Metanephros (tissue), 1 donor: ENCODE results near the gene POP7. TPM values are rescaled to one million over a fixed set of nuclear protein-coding genes. Genes with fewer than 3 reads are reported as not detected.

ENCODE experiments used
- total RNA-seq: library from RNA; depleted of rRNA; stranded (reverse); fragments of >200 nt; gene quantifications from one replicate; pipeline ENCODE4 v1.2.3, GENCODE V29; 2014

The POP7 gene
- total RNA-seq: 46.1 TPM

GRCh38 chr7:100705753-100706671, at the start of gene POP7:
Gene POP7 (plus strand): TSS chr7:100706121. CDS start chr7:100706831, 710 bp downstream.

GRCh38 chr7:100673302-100673941, 32.5 kb upstream of the POP7 start, which contains the start of gene GNB2:
Gene GNB2 (plus strand): TSS chr7:100673740. CDS start chr7:100676266, 2,526 bp downstream.

GRCh38 chr7:100694098-100694745, 11.7 kb upstream of the POP7 start, which contains the start of gene GIGYF1:
Gene GIGYF1 (minus strand): TSS chr7:100694250. CDS start chr7:100688238, 6,012 bp downstream.

GRCh38 chr7:100720279-100720670, 14.4 kb downstream of the POP7 start, which contains the start of gene EPO:
Gene EPO (plus strand): TSS chr7:100720468. CDS start chr7:100720981, 513 bp downstream.

Other genes with a start within 250 kb of the POP7 start
- 0.58 TPM for gene SPACDR, start 241.9 kb upstream of the POP7 start, total RNA-seq
- 41.9 TPM for gene TSC22D4, start 226.9 kb upstream of the POP7 start, total RNA-seq
- 2.9 TPM for gene NYAP1, start 222.2 kb upstream of the POP7 start, total RNA-seq
- 13.9 TPM for gene AGFG2, start 166.9 kb upstream of the POP7 start, total RNA-seq
- gene SAP25, start 132.2 kb upstream of the POP7 start, total RNA-seq: 2.7 TPM
- 43.5 TPM for gene LRCH4, start 120.0 kb upstream of the POP7 start, total RNA-seq
- 0.82 TPM for gene FBXO24, start 119.8 kb upstream of the POP7 start, total RNA-seq
- gene PCOLCE, start 103.8 kb upstream of the POP7 start, total RNA-seq: 101 TPM
- 15.4 TPM for gene MOSPD3, start 93.6 kb upstream of the POP7 start, total RNA-seq
- gene TFR2, start 64.6 kb upstream of the POP7 start, total RNA-seq: 5.3 TPM
- gene ACTL6B, start 49.7 kb upstream of the POP7 start, total RNA-seq: not detected
- gene GNB2, start 32.4 kb upstream of the POP7 start, total RNA-seq: 209 TPM
- gene GIGYF1, start 11.9 kb upstream of the POP7 start, total RNA-seq: 36.3 TPM
- not detected for gene EPO, start 14.3 kb downstream of the POP7 start, total RNA-seq
- not detected for gene ZAN, start 27.5 kb downstream of the POP7 start, total RNA-seq
- 91.7 TPM for gene EPHB4, start 121.4 kb downstream of the POP7 start, total RNA-seq
- gene SLC12A9, start 146.6 kb downstream of the POP7 start, total RNA-seq: 25.4 TPM
- gene TRIP6, start 161.3 kb downstream of the POP7 start, total RNA-seq: 73.4 TPM
- gene SRRT, start 169.0 kb downstream of the POP7 start, total RNA-seq: 81.9 TPM
- 4.5 TPM for gene UFSP1, start 183.6 kb downstream of the POP7 start, total RNA-seq
- gene ACHE, start 189.8 kb downstream of the POP7 start, total RNA-seq: 25.6 TPM
- 0.35 TPM for gene MUC3A, start 243.4 kb downstream of the POP7 start, total RNA-seq